CD14-positive monocyte (primary cell): Measurements from ENCODE around the gene PIGR. TPM values are rescaled to one million over a fixed set of nuclear protein-coding genes. Genes with fewer than 3 reads are reported as not detected.

Source experiments
- DNase-seq, 3 donors: peaks; one replicate each; pipeline ENCODE4 v3.0.0-alpha.2; 2011 to 2022
- H2AFZ ChIP-seq: 2 replicates; pipeline ENCODE4 v1.6.0; 2012; ENCODE audit warnings: mild to moderate bottlenecking, low read depth, low read length, inconsistent platforms; ENCODE audit not compliant: insufficient read depth, poor library complexity, severe bottlenecking
- H3K27ac ChIP-seq, 2 donors: 1 replicate in 1 of 2; 2 replicates in 1 of 2; pipeline ENCODE4 v1.5.1; 2012 to 2013; ENCODE audit warnings: low read length in 2 of 2, control low read depth in 1 of 2, inconsistent platforms in 1 of 2, low read depth in 1 of 2, mild to moderate bottlenecking in 1 of 2
- H3K27me3 ChIP-seq, 2 donors: one replicate each; pipeline versions ENCODE4 v1.6.0 to v1.6.1; 2011 to 2013; ENCODE audit warnings: low read length in 2 of 2; ENCODE audit not compliant: control insufficient read depth in 2 of 2, insufficient read depth in 2 of 2
- H3K36me3 ChIP-seq, 2 donors: replicated peaks in 1 of 2; 1 replicate in 1 of 2; 2 replicates in 1 of 2; pipeline versions ENCODE4 v1.5.1 to v1.6.1; 2012 to 2013; ENCODE audit warnings: low read length in 2 of 2, control low read depth in 1 of 2, inconsistent platforms in 1 of 2, mild to moderate bottlenecking in 1 of 2; ENCODE audit not compliant: insufficient read depth in 2 of 2, control insufficient read depth in 1 of 2
- H3K4me1 ChIP-seq, 2 donors: 1 replicate in 1 of 2; 2 replicates in 1 of 2; pipeline versions ENCODE4 v1.5.1 to v1.6.1; 2012 to 2013; ENCODE audit warnings: low read length in 2 of 2, control low read depth in 1 of 2, inconsistent platforms in 1 of 2, mild to moderate bottlenecking in 1 of 2, moderate library complexity in 1 of 2; ENCODE audit not compliant: insufficient read depth in 2 of 2, control insufficient read depth in 1 of 2
- H3K4me2 ChIP-seq: replicated peaks from 2 replicates; pipeline ENCODE3; 2012; ENCODE audit warnings: low read length, moderate library complexity, mild to moderate bottlenecking; ENCODE audit not compliant: poor library complexity, severe bottlenecking; ENCODE audit errors: extremely low read depth
- H3K4me3 ChIP-seq, 3 experiments: fragments of 200-600 bp in 1 of 3; sonication (generic) in 1 of 3; replicated peaks in 1 of 3; 1 replicate in 2 of 3; 2 replicates in 1 of 3; pipeline ENCODE4 v1.5.1; 2011 to 2013; ENCODE audit warnings: low read length in 3 of 3, mild to moderate bottlenecking in 3 of 3, control low read depth in 2 of 3, low read depth in 2 of 3, inconsistent platforms in 1 of 3, moderate library complexity in 1 of 3
- H3K79me2 ChIP-seq: 2 replicates; pipeline ENCODE4 v1.6.0; 2012; ENCODE audit warnings: mild to moderate bottlenecking, control low read depth, inconsistent platforms, low read length, moderate library complexity; ENCODE audit not compliant: insufficient read depth
- H3K9ac ChIP-seq: 2 replicates; pipeline ENCODE4 v1.6.0; 2017; ENCODE audit warnings: low read length, mild to moderate bottlenecking; ENCODE audit not compliant: insufficient read depth, poor library complexity, severe bottlenecking
- H3K9me3 ChIP-seq, 2 donors: replicated peaks in 1 of 2; 1 replicate in 1 of 2; 2 replicates in 1 of 2; pipeline versions ENCODE4 v1.5.1 to v1.6.1; 2012 to 2013; ENCODE audit warnings: low read length in 2 of 2, control low read depth in 1 of 2; ENCODE audit not compliant: control insufficient read depth in 1 of 2, insufficient read depth in 1 of 2
- H4K20me1 ChIP-seq: 2 replicates; pipeline ENCODE4 v1.6.0; 2012; ENCODE audit warnings: mild to moderate bottlenecking, low read length, control low read depth, moderate library complexity; ENCODE audit not compliant: insufficient read depth
- H3K27ac Mint-ChIP-seq, 7 donors: one replicate each; pipeline ENCODE4 v1.8.0; 2020; ENCODE audit warnings: mild to moderate bottlenecking in 7 of 7, mixed read lengths in 7 of 7, moderate library complexity in 6 of 7, inconsistent platforms in 2 of 7
- H3K27me3 Mint-ChIP-seq, 3 donors: one replicate each; pipeline ENCODE4 v1.8.0; 2021 to 2022; ENCODE audit warnings: low read depth in 3 of 3, mild to moderate bottlenecking in 3 of 3, mixed read lengths in 3 of 3, moderate library complexity in 3 of 3, inconsistent platforms in 1 of 3
- H3K36me3 Mint-ChIP-seq, 2 donors: one replicate each; pipeline ENCODE4 v1.8.0; 2020; ENCODE audit warnings: mixed read lengths in 2 of 2, inconsistent platforms in 1 of 2, mild to moderate bottlenecking in 1 of 2
- H3K4me1 Mint-ChIP-seq: one replicate; pipeline ENCODE4 v1.8.0; 2020; ENCODE audit warnings: mild to moderate bottlenecking, mixed read lengths
- H3K4me3 Mint-ChIP-seq, 2 donors: one replicate each; pipeline ENCODE4 v1.8.0; 2020; ENCODE audit warnings: mild to moderate bottlenecking in 2 of 2, mixed read lengths in 2 of 2, moderate library complexity in 1 of 2
- H3K9me3 Mint-ChIP-seq, 7 donors: one replicate each; pipeline ENCODE4 v1.8.0; 2020 to 2022; ENCODE audit warnings: mixed read lengths in 7 of 7, mild to moderate bottlenecking in 6 of 7, moderate library complexity in 6 of 7, inconsistent platforms in 2 of 7
- WGBS: methylation state at CpG from one replicate; pipeline ENCODE4 v1.1.5; 2013; ENCODE audit warnings: missing lambda C conversion rate; ENCODE audit not compliant: insufficient coverage; 5-methylcytosine and 5-hydroxymethylcytosine counted together
- intact Hi-C, 2 donors: fragments of 100-400 bp; cut with micrococcal nuclease; formaldehyde crosslinking; loops; one replicate each; pipeline versions ENCODE4 v1.15.0 to v1.15.1; 2023
- polyA plus RNA-seq, 3 donors: library from polyadenylated mRNA; depleted of rRNA in 1 of 3; unstranded in 2 of 3; stranded (reverse) in 1 of 3; fragments of 300-500 nt in 2 of 3; fragments of >200 nt in 1 of 3; fragmentation: Illumina TruSeq in 2 of 3; gene quantifications; 1 replicate in 2 of 3; 2 replicates in 1 of 3; pipeline ENCODE4 v1.2.3, GENCODE V29; 2012 to 2021
- TF ChIP-seq, protein P1 (sequence below): fragments of 200-600 bp; IDR thresholded peaks from one replicate; pipeline ENCODE4 v1.8.0; 2022; ENCODE audit warnings: antibody characterized with exemption, mild to moderate bottlenecking

PIGR gene
- polyA plus RNA-seq, 3 donors = 0.01 TPM; not detected in 2

GRCh38 chr1:206880314-206880713, 66.0 kb downstream of the PIGR start:
- H3K27ac Mint-ChIP-seq = no peak overlapping the region
- H3K27ac ChIP-seq = no peak overlapping the region
- H3K4me3 Mint-ChIP-seq = no peak overlapping the region
- H4K20me1 ChIP-seq = no peaks in the 10 kb centered on the region
- no peaks in the 10 kb centered on the region for H3K36me3 ChIP-seq
- H3K27me3 ChIP-seq = peaks cover 0 to 2% of the 10 kb centered on the region in 2 donors
- peaks cover 12 to 21% of the 10 kb centered on the region in 2 donors for H3K9me3 ChIP-seq
- no peak overlapping the region for H3K4me3 ChIP-seq
- no peaks in the 10 kb centered on the region for H3K36me3 Mint-ChIP-seq
- 93% methylated on average over 2 of the region's 3 CpGs for WGBS
- H2AFZ ChIP-seq = no peak overlapping the region
- peaks cover 2 to 5% (median 4%) of the 10 kb centered on the region in 3 donors for H3K27me3 Mint-ChIP-seq
- intact Hi-C loops = no loop called here
- H3K9me3 Mint-ChIP-seq = peaks cover 13 to 42% (median 29%) of the 10 kb centered on the region in 7 donors
- H3K4me1 ChIP-seq = no peaks in the 10 kb centered on the region
- H3K9ac ChIP-seq = no peak overlapping the region
- DNase-seq = no peak
- no peaks in the 10 kb centered on the region for H3K79me2 ChIP-seq
- no peak overlapping the region for H3K4me2 ChIP-seq
- TF ChIP-seq, protein P1, sequence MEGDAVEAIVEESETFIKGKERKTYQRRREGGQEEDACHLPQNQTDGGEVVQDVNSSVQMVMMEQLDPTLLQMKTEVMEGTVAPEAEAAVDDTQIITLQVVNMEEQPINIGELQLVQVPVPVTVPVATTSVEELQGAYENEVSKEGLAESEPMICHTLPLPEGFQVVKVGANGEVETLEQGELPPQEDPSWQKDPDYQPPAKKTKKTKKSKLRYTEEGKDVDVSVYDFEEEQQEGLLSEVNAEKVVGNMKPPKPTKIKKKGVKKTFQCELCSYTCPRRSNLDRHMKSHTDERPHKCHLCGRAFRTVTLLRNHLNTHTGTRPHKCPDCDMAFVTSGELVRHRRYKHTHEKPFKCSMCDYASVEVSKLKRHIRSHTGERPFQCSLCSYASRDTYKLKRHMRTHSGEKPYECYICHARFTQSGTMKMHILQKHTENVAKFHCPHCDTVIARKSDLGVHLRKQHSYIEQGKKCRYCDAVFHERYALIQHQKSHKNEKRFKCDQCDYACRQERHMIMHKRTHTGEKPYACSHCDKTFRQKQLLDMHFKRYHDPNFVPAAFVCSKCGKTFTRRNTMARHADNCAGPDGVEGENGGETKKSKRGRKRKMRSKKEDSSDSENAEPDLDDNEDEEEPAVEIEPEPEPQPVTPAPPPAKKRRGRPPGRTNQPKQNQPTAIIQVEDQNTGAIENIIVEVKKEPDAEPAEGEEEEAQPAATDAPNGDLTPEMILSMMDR = no peak
- H3K4me1 Mint-ChIP-seq = no peaks in the 10 kb centered on the region

Other genes with a start within 250 kb of the PIGR start
- under 1 TPM in 1 of 3 donors, not detected in 2; 0.41 TPM for gene IL19, start 175.7 kb downstream of the PIGR start, polyA plus RNA-seq
- 10 to 100 TPM in 1 of 3 donors, 1 to 10 TPM in 2; 4.1 to 68.1 (median 7.8) TPM for gene IL10, start 174.0 kb downstream of the PIGR start, polyA plus RNA-seq
- gene IL20, start 80.8 kb downstream of the PIGR start, polyA plus RNA-seq = not detected
- gene IL24, start 49.0 kb downstream of the PIGR start, polyA plus RNA-seq = under 1 TPM in 1 of 3 donors, not detected in 2; 0.16 TPM
- gene FCMR, start 24.5 kb downstream of the PIGR start, polyA plus RNA-seq = 1 to 10 TPM; 1.9 to 3.0 (median 2.2) TPM
- not detected for gene FCAMR, start 24.0 kb upstream of the PIGR start, polyA plus RNA-seq
- gene C1orf116, start 86.3 kb upstream of the PIGR start, polyA plus RNA-seq = under 1 TPM in 2 of 3 donors, not detected in 1; 0.03 to 0.04 TPM
- gene YOD1, start 104.7 kb upstream of the PIGR start, polyA plus RNA-seq = 1 to 10 TPM; 1.6 to 8.2 (median 1.7) TPM
- gene PFKFB2, start 106.8 kb upstream of the PIGR start, polyA plus RNA-seq = 1 to 10 TPM; 2.1 to 6.9 (median 2.3) TPM
- gene C4BPB, start 142.4 kb upstream of the PIGR start, polyA plus RNA-seq = not detected
- under 1 TPM; 0.09 to 0.25 (median 0.13) TPM for gene C4BPA, start 157.8 kb upstream of the PIGR start, polyA plus RNA-seq